ENCODE results near the gene PITPNC1.
"Not testable (repeated sequence)": the region's sequence is repeated elsewhere in the genome, so short reads cannot be mapped to it uniquely, and the experiment has no call there.

PITPNC1 gene

GRCh38 chr17:67633751-67634211 is 256.7 kb downstream of the PITPNC1 start:
- DNase-seq, result no peak

DNA sequence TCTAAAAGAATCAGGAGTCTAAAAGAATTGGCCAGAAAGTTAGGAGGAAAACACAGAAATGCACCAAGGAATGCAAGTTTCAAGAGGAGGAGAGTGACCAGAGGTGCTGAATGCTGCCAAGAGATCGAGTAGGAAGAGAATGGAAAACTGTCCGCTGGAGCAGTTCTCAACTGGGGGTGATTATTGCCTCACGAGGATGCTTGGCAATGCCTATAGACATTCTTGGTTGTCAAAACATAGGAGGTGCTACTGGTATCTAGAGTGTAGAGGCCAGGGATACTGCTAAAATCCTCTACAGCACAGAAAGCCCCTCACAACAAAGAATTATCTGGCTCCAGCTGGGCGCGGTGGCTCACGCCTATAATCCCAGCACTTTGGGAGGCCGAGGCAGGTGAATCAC is 258.6 kb downstream of the PITPNC1 start:
- no peak for DNase-seq

DNA sequence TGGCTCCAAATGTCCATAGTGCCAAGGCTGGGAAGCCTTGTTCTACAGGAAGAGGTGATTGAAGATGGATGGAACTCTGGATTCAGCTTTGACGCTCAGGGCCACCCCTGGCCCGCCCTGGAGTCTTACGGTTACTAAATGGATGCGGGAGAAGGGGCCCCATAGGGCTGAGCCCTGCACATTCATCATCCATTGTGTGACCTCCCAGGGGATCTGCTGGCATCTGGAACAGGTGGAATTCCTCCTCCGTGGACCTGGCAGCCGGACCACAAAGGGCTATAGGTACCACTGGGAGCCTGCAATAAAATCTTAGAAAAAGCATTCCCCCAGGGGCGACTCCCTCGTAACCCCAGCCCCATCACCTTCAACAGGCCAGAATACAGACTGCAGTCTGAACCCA is 259.2 kb downstream of the PITPNC1 start:
- DNase-seq, result no peak

GRCh38 chr17:67636834-67637520 is 259.9 kb downstream of the PITPNC1 start:
- no peak for DNase-seq

- DNase-seq, result no peak
These were observed 261.0 kb downstream of the PITPNC1 start for GRCh38 chr17:67637901-67638641.

DNA sequence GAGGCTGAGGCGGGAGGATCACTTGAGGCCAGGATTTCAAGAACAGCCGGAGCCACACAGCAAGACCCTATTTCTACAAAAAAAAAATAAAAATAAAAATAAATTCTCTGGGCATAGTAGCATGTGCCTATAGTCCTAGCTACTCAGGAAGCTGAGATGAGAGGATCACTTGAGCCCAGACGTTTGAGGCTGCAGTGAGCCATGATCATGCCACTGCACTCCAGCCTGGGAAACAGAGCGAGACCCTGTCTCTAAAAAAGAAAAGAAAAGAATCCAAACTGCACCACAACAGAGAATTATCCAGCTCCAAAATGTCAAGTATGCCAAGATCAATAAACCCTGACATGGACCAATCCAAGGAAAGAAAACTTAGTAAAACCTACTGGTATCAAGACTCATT is 261.8 kb downstream of the PITPNC1 start:
- DNase-seq, result no peak

DNA sequence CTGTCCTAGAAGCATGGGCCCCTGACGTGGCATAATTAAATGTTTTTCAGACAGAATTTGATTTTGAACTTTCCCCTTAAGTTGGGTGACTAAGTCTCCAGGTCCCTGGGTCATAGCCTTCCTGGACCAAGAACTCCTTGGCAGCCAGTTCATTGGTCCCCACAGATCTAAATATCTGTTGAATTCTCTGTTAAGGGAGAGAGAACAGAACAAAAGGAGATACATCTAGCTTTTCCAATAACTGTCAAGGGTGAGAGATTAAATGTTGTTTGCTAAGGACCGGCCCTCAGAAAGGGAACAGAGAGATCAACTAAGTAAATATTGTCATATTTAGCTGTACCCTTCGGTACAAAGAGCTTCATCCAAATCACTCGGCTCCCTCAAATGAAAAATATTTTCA is 262.5 kb downstream of the PITPNC1 start:
- no peak for DNase-seq

DNA sequence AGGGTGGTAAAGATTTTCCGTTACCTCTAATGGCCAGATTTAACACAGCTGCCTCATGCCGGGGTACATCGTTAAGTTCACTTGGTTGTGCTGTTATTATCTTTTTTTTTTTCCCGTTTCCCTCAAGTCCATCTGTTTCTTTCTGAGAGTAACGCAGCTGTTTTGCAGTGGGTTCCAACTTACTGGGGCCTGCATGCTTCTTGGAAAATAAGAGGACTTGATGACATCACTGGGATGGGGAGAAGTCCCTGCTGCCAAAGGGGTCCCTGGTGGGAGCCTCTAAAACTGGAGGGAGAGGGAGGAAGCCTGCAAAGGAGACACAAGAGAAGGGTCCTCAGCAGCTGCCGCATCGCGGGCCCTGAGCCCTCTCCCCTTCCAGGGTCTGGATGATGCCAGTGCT is 262.9 kb downstream of the PITPNC1 start:
- DNase-seq, result no peak

DNA sequence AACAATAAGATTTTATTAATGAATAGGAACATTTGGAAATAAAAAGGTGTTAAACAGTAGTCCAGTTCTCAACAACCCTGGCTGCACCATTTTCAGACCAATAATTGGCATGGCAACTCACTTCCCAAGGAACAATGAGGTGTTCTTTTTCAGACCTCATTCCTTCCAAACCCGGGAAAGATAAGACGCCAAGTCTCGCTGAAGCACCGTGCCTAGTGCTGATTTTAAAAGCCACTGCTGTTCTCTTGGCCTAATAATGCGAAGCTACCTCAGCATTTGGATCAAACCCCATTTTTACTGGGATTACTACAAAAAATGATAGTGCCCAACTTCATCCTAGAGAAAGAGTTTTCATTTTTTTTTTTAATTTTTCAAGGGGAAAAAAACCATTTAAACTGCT is 265.4 kb downstream of the PITPNC1 start:
- no peak for DNase-seq

GRCh38 chr17:67644061-67644460 is 267.0 kb downstream of the PITPNC1 start:
- no peak for DNase-seq

- not testable (repeated sequence) for DNase-seq
These were observed 268.1 kb downstream of the PITPNC1 start for GRCh38 chr17:67645195-67645594.

- DNase-seq, result no peak
These were observed 269.4 kb downstream of the PITPNC1 start for GRCh38 chr17:67646472-67646871.

DNA sequence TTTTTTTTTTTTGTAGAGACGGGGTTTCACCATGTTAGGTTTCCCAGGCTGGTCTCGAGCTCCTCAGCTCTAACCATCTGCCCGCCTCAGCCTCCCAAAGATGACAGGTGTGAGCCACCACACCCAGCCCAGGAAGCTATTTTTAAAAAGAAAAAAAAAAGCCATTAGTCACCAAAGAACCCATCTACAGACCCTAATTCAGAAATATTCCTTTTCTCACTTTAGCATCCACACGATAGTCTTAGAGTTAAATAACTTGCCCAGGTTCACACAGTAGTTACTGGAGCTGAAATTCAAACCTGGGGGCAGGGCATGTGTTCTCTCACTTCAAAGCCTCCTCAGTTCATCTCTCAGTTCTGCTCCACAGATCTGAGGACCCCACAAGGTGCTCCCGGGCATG is 270.4 kb downstream of the PITPNC1 start:
- no peak for DNase-seq

DNA sequence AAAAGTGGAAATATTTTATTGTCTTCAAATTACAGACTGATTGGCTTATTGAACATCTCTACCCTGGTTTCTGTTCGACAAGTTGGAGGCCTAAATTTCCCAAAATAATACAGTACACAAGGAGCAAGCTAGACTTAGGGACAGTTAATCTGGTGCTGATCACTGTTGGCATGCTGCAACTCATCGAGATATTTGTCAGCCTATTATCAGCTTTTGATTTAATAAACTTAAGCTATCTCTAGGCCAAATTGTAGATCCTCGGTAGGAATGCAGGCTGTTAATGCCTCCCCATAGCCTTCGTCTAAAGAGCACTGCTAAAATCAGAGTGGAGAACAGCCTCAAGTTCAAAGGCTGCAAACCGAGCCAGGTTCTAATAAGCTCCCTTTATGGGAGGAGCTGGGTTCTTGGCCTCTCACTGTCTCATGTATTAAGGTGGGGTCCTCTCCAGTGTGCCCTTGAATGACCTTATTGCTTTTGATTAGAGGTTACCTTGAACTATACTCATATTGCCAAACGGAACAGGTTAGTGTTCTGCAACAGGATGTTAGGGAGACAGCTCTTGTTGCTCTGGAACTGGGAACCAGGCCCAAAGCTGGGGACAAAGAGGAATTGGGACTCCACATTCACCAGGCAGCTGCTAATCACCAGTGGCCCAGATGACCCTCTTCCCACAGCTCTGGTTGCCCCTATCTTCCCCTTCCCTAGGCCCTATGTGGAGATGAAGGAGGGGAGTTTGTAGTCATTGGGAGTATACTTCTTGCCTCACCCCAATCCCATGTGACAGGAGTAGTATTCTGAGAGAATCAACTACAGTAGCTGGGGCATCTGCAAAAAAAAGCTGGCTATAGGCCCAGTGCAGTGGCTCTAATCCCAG is 271.2 kb downstream of the PITPNC1 start:
- no peak for DNase-seq

DNA sequence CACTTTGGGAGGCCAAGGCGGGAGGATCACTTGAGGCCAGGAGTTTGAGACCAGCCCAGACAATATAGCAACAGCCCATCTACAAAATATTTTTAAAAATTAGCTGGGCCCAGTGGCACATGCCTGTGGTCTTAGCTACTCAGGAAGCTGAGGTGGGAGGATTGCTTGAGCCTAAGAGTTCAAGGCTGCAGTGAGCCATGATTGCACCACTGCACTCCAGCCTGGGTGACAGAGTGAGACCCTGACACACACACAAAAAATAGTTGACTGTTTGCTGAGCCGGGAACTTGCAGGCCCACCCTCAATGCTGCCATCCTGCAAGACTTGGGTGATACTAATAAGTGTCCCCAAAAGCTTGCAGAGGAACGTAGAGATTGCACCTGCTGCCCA is 271.8 kb downstream of the PITPNC1 start:
- DNase-seq, result not testable (repeated sequence)

DNA sequence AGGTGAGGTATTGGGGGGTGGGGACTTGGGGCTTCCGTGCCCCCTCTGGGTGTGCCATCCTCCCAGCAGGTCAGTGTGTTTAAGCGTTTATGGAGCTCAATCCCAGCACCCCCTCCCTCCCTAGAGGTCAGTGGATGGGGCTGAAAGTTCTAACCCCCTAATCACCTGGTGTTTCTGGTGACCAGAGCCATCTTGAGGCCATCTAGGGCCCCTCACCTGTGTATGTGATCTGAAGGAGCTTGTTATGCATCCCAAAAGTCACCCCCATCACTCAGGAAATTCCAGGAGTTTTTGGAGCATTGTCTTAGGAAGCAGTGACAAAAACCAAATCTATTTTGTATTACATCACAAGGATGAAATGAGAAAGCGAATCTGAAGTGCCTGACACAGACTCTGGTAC is 272.8 kb downstream of the PITPNC1 start:
- no peak for DNase-seq

DNA sequence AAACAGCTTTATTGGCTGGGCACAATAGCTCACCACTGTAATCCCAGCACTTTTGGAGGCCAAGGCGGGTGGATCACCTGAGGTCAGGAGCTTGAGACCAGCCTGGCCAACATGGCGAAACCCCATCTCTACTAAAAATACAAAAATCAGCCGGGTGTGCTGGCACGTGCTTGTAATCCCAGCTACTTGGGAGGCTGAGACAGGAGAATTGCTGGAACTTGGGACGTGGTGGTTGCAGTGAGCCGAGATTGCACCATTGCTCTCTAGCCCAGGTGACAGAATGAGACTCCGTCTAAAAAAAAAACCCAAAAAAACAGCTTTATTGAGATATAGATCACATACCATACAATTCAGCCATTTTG is 274.1 kb downstream of the PITPNC1 start:
- not testable (repeated sequence) for DNase-seq

GRCh38 chr17:67652433-67652832 is 275.4 kb downstream of the PITPNC1 start:
- no peak for DNase-seq

DNA sequence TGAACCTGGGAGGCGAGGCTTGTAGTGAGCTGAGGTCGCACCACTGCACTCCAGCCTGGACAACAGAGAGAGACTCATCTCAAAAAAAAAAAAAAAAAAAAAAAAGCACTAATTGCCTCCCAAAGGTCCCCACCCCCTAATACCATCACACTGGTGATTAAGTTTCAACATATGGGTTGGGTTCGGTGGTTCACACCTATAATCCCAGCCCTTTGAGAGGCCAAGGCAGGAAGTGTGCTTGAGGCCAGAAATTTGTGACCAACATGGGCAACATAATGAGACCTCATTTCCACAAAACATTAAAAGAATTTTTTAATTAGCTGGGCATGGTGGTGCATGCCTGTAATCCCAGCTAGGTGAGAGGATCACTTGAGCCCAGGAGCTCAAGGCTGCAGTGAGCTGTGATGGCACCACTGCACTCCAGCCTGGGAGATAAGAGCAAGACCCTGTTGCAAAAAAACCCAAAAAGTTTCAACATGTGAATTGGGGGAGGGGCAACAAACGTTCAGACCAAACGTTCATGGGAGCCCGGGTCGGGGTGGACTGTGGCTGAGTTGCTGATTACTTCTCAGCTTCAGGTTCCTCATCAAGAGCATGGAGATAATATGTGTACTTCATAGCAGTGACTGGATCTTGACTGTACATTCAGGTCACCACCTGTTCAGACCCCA is 278.5 kb downstream of the PITPNC1 start:
- no peak for DNase-seq

DNA sequence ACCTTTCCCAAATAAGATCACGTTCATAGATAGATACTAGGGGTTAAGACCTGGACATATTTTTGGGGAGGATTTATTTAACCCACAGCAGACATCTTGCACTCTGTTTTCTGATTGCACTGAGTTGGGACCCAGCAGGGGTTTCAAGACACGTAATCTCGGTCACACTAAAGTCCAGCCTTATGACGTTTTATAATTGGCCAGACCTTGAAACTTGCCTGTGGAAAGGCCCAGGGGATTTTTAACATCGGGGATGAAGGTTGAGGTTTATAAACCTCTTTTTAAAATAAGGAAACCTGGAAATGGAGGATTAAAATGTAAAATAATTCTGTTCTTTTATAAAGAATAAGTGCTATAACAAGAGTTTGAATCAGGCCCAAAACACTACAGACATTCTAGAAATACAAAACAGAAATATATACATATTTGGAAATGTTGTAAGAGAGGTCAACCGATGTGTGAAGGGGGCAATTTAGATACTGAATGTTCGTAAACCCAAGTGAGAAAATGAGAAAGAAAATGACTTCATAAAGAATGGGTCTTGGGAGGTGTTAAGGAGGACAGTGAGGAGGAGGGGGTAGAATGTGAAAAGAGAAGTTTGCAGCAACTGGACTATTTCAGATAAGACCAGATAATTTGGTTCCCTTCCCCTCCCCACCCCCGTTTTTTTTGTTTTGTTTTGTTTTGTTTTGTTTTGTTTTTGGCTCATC is 279.6 kb downstream of the PITPNC1 start:
- DNase-seq, result no peak

- no peak for DNase-seq
These were observed 280.5 kb downstream of the PITPNC1 start for GRCh38 chr17:67657596-67657995.

GRCh38 chr17:67658265-67658664 is 281.2 kb downstream of the PITPNC1 start:
- no peak for DNase-seq

Data from CD4-positive, alpha-beta T cell treated with Interleukin-21 for 1 hour (primary cell).